WTC11 (cell line): ENCODE data around the gene CPT1A. TPM values are rescaled to one million over a fixed set of nuclear protein-coding genes. Genes with fewer than 3 reads are reported as not detected.

Experiments
- ATAC-seq: fragments of 200-7000 bp; cut with Tn5 transposase; 2 replicates; pipeline ENCODE4 v1.10.0; 2021; ENCODE audit warnings: mild to moderate bottlenecking, moderate library complexity
- CTCF ChIA-PET: fragments of 300-600 bp; sonication (Branson Sonifier 250); formaldehyde crosslinking; loops from one replicate; lab custom pipeline; 2021; ENCODE audit warnings: antibody characterized with exemption; lab: Charles Lee
- POLR2A ChIA-PET: fragments of 350-600 bp; sonication (Branson Sonifier 250); formaldehyde crosslinking; loops from one replicate; lab custom pipeline; 2021; ENCODE audit warnings: antibody characterized with exemption; lab: Charles Lee
- DNase-seq: peaks from one replicate; pipeline ENCODE4 v3.0.0; 2021; ENCODE audit warnings: low spot score
- H3K27ac Mint-ChIP-seq: 2 replicates; pipeline ENCODE4 v1.8.0; 2021; ENCODE audit warnings: mixed read lengths
- H3K27me3 Mint-ChIP-seq: 2 replicates; pipeline ENCODE4 v1.8.0; 2021; ENCODE audit warnings: low read depth, mild to moderate bottlenecking, moderate library complexity, mixed read lengths
- H3K36me3 Mint-ChIP-seq: 2 replicates; pipeline ENCODE4 v1.8.0; 2021; ENCODE audit warnings: mixed read lengths
- H3K4me1 Mint-ChIP-seq: 2 replicates; pipeline ENCODE4 v1.8.0; 2022; ENCODE audit warnings: mixed read lengths
- H3K4me3 Mint-ChIP-seq: 2 replicates; pipeline ENCODE4 v1.8.0; 2021; ENCODE audit warnings: mild to moderate bottlenecking, moderate library complexity, mixed read lengths
- H3K9me3 Mint-ChIP-seq: 2 replicates; pipeline ENCODE4 v1.8.0; 2021; ENCODE audit warnings: mixed read lengths
- CREB1 ChIP-seq: sonication (generic); formaldehyde crosslinking; IDR thresholded peaks from 2 replicates; pipeline ENCODE4 v1.8.0; 2023; ENCODE audit warnings: mild to moderate bottlenecking, missing genetic modification reagents
- FOXJ3 ChIP-seq: sonication (generic); formaldehyde crosslinking; IDR thresholded peaks from 2 replicates; pipeline ENCODE4 v1.9.0; 2021; ENCODE audit warnings: missing genetic modification reagents, mild to moderate bottlenecking, borderline replicate concordance
- GRHL2 ChIP-seq: fragments of 250-450 bp; sonication (Bioruptor Pico); IDR thresholded peaks from 2 replicates; pipeline ENCODE4 v1.8.0; 2022; ENCODE audit warnings: mild to moderate bottlenecking, moderate library complexity; ENCODE audit not compliant: insufficient replicate concordance, severe bottlenecking
- GTF2I ChIP-seq: fragments of 250-450 bp; sonication (Bioruptor Pico); conservative IDR thresholded peaks from 2 replicates; pipeline ENCODE4 v1.4.0; 2021; ENCODE audit warnings: mild to moderate bottlenecking
- MYBL2 ChIP-seq: sonication (generic); formaldehyde crosslinking; IDR thresholded peaks from 2 replicates; pipeline ENCODE4 v1.8.1; 2023; ENCODE audit warnings: mild to moderate bottlenecking, moderate library complexity, missing genetic modification reagents
- NFYB ChIP-seq: sonication (generic); formaldehyde crosslinking; conservative IDR thresholded peaks from 2 replicates; pipeline ENCODE4 v1.8.0; 2022; ENCODE audit warnings: low read depth, missing genetic modification reagents
- ZNF138 ChIP-seq: sonication (generic); formaldehyde crosslinking; conservative IDR thresholded peaks from 2 replicates; pipeline ENCODE4 v1.8.1; 2022; ENCODE audit warnings: mild to moderate bottlenecking, moderate library complexity, missing genetic modification reagents
- ZNF232 ChIP-seq: sonication (generic); formaldehyde crosslinking; IDR thresholded peaks from 2 replicates; pipeline ENCODE4 v1.8.0; 2022; ENCODE audit warnings: mild to moderate bottlenecking, missing genetic modification reagents
- ZNF263 ChIP-seq: sonication (generic); formaldehyde crosslinking; IDR thresholded peaks from 2 replicates; pipeline ENCODE4 v1.8.1; 2022; ENCODE audit warnings: low read depth, mild to moderate bottlenecking, moderate library complexity, missing genetic modification reagents
- ZNF671 ChIP-seq: fragments of 250-450 bp; sonication (Bioruptor Pico); IDR thresholded peaks from 2 replicates; pipeline ENCODE4 v1.8.0; 2021; ENCODE audit warnings: mild to moderate bottlenecking
- total RNA-seq: library from RNA; stranded (reverse); gene quantifications from 3 replicates; pipeline ENCODE4 v1.2.3, GENCODE V29; 2021
- TF ChIP-seq, protein P1 (sequence below): sonication (generic); formaldehyde crosslinking; conservative IDR thresholded peaks from 2 replicates; pipeline ENCODE4 v1.8.1; 2023; ENCODE audit warnings: mild to moderate bottlenecking, low read depth, missing genetic modification reagents, moderate library complexity
- TF ChIP-seq, protein P2 (sequence below): fragments of 250-450 bp; sonication (Bioruptor Pico); IDR thresholded peaks from 2 replicates; pipeline ENCODE4 v2.1.2; 2022; ENCODE audit warnings: mild to moderate bottlenecking, moderate library complexity
- TF ChIP-seq, protein P3 (sequence below): sonication (generic); formaldehyde crosslinking; IDR thresholded peaks from 2 replicates; pipeline ENCODE4 v1.8.1; 2022; ENCODE audit warnings: low read depth, mild to moderate bottlenecking, moderate library complexity, missing genetic modification reagents, borderline replicate concordance
- TF ChIP-seq, protein P4 (sequence below): fragments of 250-450 bp; sonication (Bioruptor Pico); IDR thresholded peaks from 2 replicates; pipeline ENCODE4 v1.9.0; 2021; ENCODE audit warnings: mild to moderate bottlenecking
- TF ChIP-seq, protein P5 (sequence below): sonication (generic); formaldehyde crosslinking; IDR thresholded peaks from 2 replicates; pipeline ENCODE4 v1.8.1; 2022; ENCODE audit warnings: low read depth, missing genetic modification reagents, borderline replicate concordance

CPT1A gene
- total RNA-seq, 1 experiment from 2014 or later, result 28.1 TPM

DNA sequence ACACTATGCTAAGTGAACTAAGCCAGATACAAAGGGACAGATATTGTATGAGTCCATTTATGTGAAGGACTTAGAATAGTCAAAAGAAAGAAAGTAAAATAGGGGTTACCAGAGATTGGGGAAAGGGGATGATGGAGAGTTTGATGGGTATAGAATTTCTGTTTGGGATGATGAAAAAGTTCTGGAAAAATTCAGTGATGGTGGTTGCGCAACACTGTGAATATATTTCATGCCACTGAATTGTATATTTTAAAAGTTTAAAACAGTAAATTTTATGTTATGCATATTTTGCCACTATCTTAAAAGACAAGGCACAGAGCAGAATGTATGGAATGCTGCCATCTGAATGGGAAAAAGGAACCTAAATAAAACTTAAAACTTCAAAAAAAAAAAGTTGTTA, 119.6 kb downstream of the CPT1A start (continued):
- TF ChIP-seq, protein P1, sequence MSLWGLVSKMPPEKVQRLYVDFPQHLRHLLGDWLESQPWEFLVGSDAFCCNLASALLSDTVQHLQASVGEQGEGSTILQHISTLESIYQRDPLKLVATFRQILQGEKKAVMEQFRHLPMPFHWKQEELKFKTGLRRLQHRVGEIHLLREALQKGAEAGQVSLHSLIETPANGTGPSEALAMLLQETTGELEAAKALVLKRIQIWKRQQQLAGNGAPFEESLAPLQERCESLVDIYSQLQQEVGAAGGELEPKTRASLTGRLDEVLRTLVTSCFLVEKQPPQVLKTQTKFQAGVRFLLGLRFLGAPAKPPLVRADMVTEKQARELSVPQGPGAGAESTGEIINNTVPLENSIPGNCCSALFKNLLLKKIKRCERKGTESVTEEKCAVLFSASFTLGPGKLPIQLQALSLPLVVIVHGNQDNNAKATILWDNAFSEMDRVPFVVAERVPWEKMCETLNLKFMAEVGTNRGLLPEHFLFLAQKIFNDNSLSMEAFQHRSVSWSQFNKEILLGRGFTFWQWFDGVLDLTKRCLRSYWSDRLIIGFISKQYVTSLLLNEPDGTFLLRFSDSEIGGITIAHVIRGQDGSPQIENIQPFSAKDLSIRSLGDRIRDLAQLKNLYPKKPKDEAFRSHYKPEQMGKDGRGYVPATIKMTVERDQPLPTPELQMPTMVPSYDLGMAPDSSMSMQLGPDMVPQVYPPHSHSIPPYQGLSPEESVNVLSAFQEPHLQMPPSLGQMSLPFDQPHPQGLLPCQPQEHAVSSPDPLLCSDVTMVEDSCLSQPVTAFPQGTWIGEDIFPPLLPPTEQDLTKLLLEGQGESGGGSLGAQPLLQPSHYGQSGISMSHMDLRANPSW (CRISPR knock-in tag), result no peak
- TF ChIP-seq GRHL2 (CRISPR knock-in tag), result no peak
- TF ChIP-seq, all 79 proteins: peak for 0

DNA sequence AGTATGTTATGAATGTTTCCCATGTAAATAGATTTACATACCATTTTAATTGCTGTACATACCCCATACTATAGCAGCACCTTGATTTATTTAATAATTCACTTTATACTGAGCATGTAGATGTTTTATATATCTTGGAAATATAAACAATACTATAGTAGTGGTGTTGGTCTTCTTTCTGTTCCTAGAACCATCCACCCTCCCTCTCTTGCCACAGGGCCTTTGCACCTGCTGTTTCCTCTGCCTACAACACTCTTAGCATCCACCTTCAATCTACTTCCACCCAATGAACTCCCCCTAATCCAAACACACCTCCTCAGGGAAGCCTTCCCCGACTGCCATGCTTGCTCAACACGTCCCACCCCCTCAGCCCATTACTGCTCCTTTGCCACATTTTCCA, 120.6 kb downstream of the CPT1A start:
- ATAC-seq (no peak), DNase-seq (no peak)
- H3K4me1 Mint-ChIP-seq, result peaks cover 3% of the 10 kb centered on the region
- ChIA-PET CTCF (no interaction called here), POLR2A (no interaction called here)
- H3K4me3 Mint-ChIP-seq, result no peak overlapping the region
- no peak overlapping the region for H3K27ac Mint-ChIP-seq
- no peaks in the 10 kb centered on the region; the same call in 1 of the 2 replicates for H3K27me3 Mint-ChIP-seq
- TF ChIP-seq FOXJ3 (CRISPR knock-in tag) (no peak), ZNF138 (CRISPR knock-in tag) (no peak), ZNF671 (CRISPR knock-in tag) (no peak), MYBL2 (CRISPR knock-in tag) (no peak), ZNF232 (CRISPR knock-in tag) (no peak), ZNF263 (CRISPR knock-in tag) (no peak), NFYB (CRISPR knock-in tag) (no peak), CREB1 (CRISPR knock-in tag) (no peak), GTF2I (CRISPR knock-in tag) (no peak)
- TF ChIP-seq, protein P2, sequence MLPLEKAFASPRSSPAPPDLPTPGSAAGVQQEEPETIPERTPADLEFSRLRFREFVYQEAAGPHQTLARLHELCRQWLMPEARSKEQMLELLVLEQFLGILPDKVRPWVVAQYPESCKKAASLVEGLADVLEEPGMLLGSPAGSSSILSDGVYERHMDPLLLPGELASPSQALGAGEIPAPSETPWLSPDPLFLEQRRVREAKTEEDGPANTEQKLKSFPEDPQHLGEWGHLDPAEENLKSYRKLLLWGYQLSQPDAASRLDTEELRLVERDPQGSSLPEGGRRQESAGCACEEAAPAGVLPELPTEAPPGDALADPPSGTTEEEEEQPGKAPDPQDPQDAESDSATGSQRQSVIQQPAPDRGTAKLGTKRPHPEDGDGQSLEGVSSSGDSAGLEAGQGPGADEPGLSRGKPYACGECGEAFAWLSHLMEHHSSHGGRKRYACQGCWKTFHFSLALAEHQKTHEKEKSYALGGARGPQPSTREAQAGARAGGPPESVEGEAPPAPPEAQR, result no peak
- TF ChIP-seq, protein P3, sequence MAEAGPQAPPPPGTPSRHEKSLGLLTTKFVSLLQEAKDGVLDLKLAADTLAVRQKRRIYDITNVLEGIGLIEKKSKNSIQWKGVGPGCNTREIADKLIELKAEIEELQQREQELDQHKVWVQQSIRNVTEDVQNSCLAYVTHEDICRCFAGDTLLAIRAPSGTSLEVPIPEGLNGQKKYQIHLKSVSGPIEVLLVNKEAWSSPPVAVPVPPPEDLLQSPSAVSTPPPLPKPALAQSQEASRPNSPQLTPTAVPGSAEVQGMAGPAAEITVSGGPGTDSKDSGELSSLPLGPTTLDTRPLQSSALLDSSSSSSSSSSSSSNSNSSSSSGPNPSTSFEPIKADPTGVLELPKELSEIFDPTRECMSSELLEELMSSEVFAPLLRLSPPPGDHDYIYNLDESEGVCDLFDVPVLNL (CRISPR knock-in tag), result no peak
- TF ChIP-seq, protein P4, sequence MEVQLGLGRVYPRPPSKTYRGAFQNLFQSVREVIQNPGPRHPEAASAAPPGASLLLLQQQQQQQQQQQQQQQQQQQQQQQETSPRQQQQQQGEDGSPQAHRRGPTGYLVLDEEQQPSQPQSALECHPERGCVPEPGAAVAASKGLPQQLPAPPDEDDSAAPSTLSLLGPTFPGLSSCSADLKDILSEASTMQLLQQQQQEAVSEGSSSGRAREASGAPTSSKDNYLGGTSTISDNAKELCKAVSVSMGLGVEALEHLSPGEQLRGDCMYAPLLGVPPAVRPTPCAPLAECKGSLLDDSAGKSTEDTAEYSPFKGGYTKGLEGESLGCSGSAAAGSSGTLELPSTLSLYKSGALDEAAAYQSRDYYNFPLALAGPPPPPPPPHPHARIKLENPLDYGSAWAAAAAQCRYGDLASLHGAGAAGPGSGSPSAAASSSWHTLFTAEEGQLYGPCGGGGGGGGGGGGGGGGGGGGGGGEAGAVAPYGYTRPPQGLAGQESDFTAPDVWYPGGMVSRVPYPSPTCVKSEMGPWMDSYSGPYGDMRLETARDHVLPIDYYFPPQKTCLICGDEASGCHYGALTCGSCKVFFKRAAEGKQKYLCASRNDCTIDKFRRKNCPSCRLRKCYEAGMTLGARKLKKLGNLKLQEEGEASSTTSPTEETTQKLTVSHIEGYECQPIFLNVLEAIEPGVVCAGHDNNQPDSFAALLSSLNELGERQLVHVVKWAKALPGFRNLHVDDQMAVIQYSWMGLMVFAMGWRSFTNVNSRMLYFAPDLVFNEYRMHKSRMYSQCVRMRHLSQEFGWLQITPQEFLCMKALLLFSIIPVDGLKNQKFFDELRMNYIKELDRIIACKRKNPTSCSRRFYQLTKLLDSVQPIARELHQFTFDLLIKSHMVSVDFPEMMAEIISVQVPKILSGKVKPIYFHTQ (CRISPR knock-in tag), result no peak
- TF ChIP-seq, protein P5, sequence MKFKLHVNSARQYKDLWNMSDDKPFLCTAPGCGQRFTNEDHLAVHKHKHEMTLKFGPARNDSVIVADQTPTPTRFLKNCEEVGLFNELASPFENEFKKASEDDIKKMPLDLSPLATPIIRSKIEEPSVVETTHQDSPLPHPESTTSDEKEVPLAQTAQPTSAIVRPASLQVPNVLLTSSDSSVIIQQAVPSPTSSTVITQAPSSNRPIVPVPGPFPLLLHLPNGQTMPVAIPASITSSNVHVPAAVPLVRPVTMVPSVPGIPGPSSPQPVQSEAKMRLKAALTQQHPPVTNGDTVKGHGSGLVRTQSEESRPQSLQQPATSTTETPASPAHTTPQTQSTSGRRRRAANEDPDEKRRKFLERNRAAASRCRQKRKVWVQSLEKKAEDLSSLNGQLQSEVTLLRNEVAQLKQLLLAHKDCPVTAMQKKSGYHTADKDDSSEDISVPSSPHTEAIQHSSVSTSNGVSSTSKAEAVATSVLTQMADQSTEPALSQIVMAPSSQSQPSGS (CRISPR knock-in tag), result no peak
- H3K9me3 Mint-ChIP-seq, result peaks cover 16% of the 10 kb centered on the region
- H3K36me3 Mint-ChIP-seq, result peaks cover 23% of the 10 kb centered on the region
